Fibroblast of villous mesenchyme (primary cell): ENCODE data around the gene VSIR. TPM values are rescaled to one million over a fixed set of nuclear protein-coding genes. Genes with fewer than 3 reads are reported as not detected.

Experiments used
- DNase-seq: peaks from one replicate; pipeline ENCODE4 v3.0.0-alpha.2; 2010; ENCODE audit warnings: low read depth
- H3K4me3 ChIP-seq: 2 replicates; pipeline ENCODE4 v1.5.1; 2011; ENCODE audit warnings: low read depth, mild to moderate bottlenecking, low read length
- CTCF ChIP-seq: IDR thresholded peaks from 2 replicates; pipeline ENCODE4 v1.5.1; 2012; ENCODE audit warnings: low read depth, mild to moderate bottlenecking, low read length; ENCODE audit not compliant: insufficient read depth
- total RNA-seq: library from RNA; depleted of rRNA; stranded (reverse); fragments of >200 nt; gene quantifications from 2 replicates; pipeline ENCODE4 v1.2.3, GENCODE V29; 2012

Gene VSIR
- total RNA-seq, 1 donor = 57.4 TPM

- no peak overlapping the region for H3K4me3 ChIP-seq
- no peak for TF ChIP-seq CTCF
- DNase-seq = peak; percentile 21
Observed at GRCh38 chr10:71805776-71806703, 32.7 kb upstream of the VSIR start.

GRCh38 chr10:71804077-71804476 lies 30.8 kb upstream of the VSIR start:
- H3K4me3 ChIP-seq = no peak overlapping the region
- DNase-seq = no peak
- TF ChIP-seq CTCF = no peak

GRCh38 chr10:71802715-71803488 lies 29.6 kb upstream of the VSIR start:
- H3K4me3 ChIP-seq = no peak overlapping the region
- no peak for DNase-seq
- TF ChIP-seq CTCF = no peak

- no peak overlapping the region for H3K4me3 ChIP-seq
- DNase-seq = no peak
- no peak for TF ChIP-seq CTCF
Observed at GRCh38 chr10:71802235-71802634, 28.9 kb upstream of the VSIR start.

- no peak for DNase-seq
- no peak overlapping the region for H3K4me3 ChIP-seq
- no peak for TF ChIP-seq CTCF
Observed at GRCh38 chr10:71801361-71801760, 28.0 kb upstream of the VSIR start.

- TF ChIP-seq CTCF = no peak
- no peak overlapping the region for H3K4me3 ChIP-seq
- no peak for DNase-seq
Observed at GRCh38 chr10:71799608-71800453, 26.5 kb upstream of the VSIR start.
